ENCODE results near the gene SNAP47. TPM values are rescaled to one million over a fixed set of nuclear protein-coding genes. Genes with fewer than 3 reads are reported as not detected.
A peak's percentile ranks its signal among the peaks of the same experiment; 100 is the strongest.

SNAP47 gene
- total RNA-seq, 1 donor from 2014 or later = 23.6 TPM

GRCh38 chr1:227788271-227789083 lies 53.2 kb downstream of the SNAP47 start:
- DNase-seq = peak; percentile 85
- intact Hi-C loops (cut with DNase I) = no loop called here
- ATAC-seq (ENCODE audit: poor library complexity) = peak; percentile 72

- ATAC-seq (ENCODE audit: poor library complexity) (no peak), DNase-seq (no peak)
- intact Hi-C loops (cut with DNase I) = no loop called here
Measured at GRCh38 chr1:227789084-227790033, 54.1 kb downstream of the SNAP47 start.

- intact Hi-C loops (cut with DNase I) = no loop called here
- no peak for DNase-seq
- ATAC-seq (ENCODE audit: poor library complexity) = no peak
Measured at GRCh38 chr1:227790034-227790400, 54.8 kb downstream of the SNAP47 start.

GRCh38 chr1:227790868-227791267 lies 55.6 kb downstream of the SNAP47 start:
- DNase-seq (no peak), ATAC-seq (ENCODE audit: poor library complexity) (no peak)
- intact Hi-C loops (cut with DNase I) = no loop called here

GRCh38 chr1:227791425-227792143 lies 56.3 kb downstream of the SNAP47 start:
- intact Hi-C loops (cut with DNase I) = no loop called here
- ATAC-seq (ENCODE audit: poor library complexity) (no peak), DNase-seq (no peak)

- intact Hi-C loops (cut with DNase I) = no loop called here
- DNase-seq (no peak), ATAC-seq (ENCODE audit: poor library complexity) (no peak)
Measured at GRCh38 chr1:227792216-227793078, 57.2 kb downstream of the SNAP47 start.

GRCh38 chr1:227793079-227793947 lies 58.1 kb downstream of the SNAP47 start:
- DNase-seq (no peak), ATAC-seq (ENCODE audit: poor library complexity) (no peak)
- intact Hi-C loops (cut with DNase I) = no loop called here

- ATAC-seq (ENCODE audit: poor library complexity) = peak; percentile 48
- intact Hi-C loops (cut with DNase I) = no loop called here
- DNase-seq = peak; percentile 80
Measured at GRCh38 chr1:227793948-227794816, 58.9 kb downstream of the SNAP47 start.

GRCh38 chr1:227794817-227795192 lies 59.6 kb downstream of the SNAP47 start:
- ATAC-seq (ENCODE audit: poor library complexity) = no peak

GRCh38 chr1:227795732-227796131 lies 60.5 kb downstream of the SNAP47 start:
- DNase-seq (no peak), ATAC-seq (ENCODE audit: poor library complexity) (no peak)
- intact Hi-C loops (cut with DNase I) = no loop called here

More at GRCh38 chr1:227794817-227795192, 59.6 kb downstream of the SNAP47 start:
- intact Hi-C loops (cut with DNase I) = no loop called here
- no peak for DNase-seq

GRCh38 chr1:227796359-227796915 lies 61.2 kb downstream of the SNAP47 start:
- intact Hi-C loops (cut with DNase I) = no loop called here
- ATAC-seq (ENCODE audit: poor library complexity) = no peak
- DNase-seq = no peak

GRCh38 chr1:227797144-227797543 lies 61.9 kb downstream of the SNAP47 start:
- ATAC-seq (ENCODE audit: poor library complexity) (no peak), DNase-seq (no peak)
- intact Hi-C loops (cut with DNase I) = no loop called here

GRCh38 chr1:227797625-227798024 lies 62.4 kb downstream of the SNAP47 start:
- ATAC-seq (ENCODE audit: poor library complexity) (no peak), DNase-seq (no peak)
- intact Hi-C loops (cut with DNase I) = no loop called here

GRCh38 chr1:227798078-227798802 lies 63.0 kb downstream of the SNAP47 start:
- intact Hi-C loops (cut with DNase I) = no loop called here
- DNase-seq (no peak), ATAC-seq (ENCODE audit: poor library complexity) (no peak)

- DNase-seq (no peak), ATAC-seq (ENCODE audit: poor library complexity) (no peak)
- intact Hi-C loops (cut with DNase I) = no loop called here
Measured at GRCh38 chr1:227799756-227800155, 64.5 kb downstream of the SNAP47 start.

GRCh38 chr1:227803933-227804332 lies 68.7 kb downstream of the SNAP47 start:
- DNase-seq (no peak), ATAC-seq (ENCODE audit: poor library complexity) (no peak)
- intact Hi-C loops (cut with DNase I) = no loop called here

Measured in Right ventricle myocardium superior (tissue), 1 donor.